ENCODE results near the gene TNRC6A. TPM values are rescaled to one million over a fixed set of nuclear protein-coding genes. Genes with fewer than 3 reads are reported as not detected.

TNRC6A gene
- total RNA-seq = 10 to 100 TPM; 40.4 to 44.0 TPM
- 11.4 TPM for polyA plus RNA-seq

- no peaks in the 10 kb centered on the region for H3K9me3 ChIP-seq (ENCODE audit: low read length)
- no peaks in the 10 kb centered on the region for H3K27me3 ChIP-seq (ENCODE audit: insufficient read depth, low read length, poor library complexity, severe bottlenecking)
- Mint-ChIP-seq H3K4me1 (peaks cover 42 to 60% (median 51%) of the 10 kb centered on the region in 3 donors), H3K27me3 (peaks cover 0 to 6% of the 10 kb centered on the region in 2 donors), H3K36me3 (peaks cover 0 to 37% (median 5%) of the 10 kb centered on the region in 3 donors), H3K27ac (peak within 1 kb of the TSS; percentile 97 to 99 (median 98)), H3K4me3 (peak within 1 kb of the TSS; percentile 93 to 100 (median 98)), H3K9me3 (peaks cover 0 to 3% (median 0%) of the 10 kb centered on the region in 5 donors)
- peak within 1 kb of the TSS; percentile 97 for H3K4me3 ChIP-seq (ENCODE audit: low read length)
- H3K27ac ChIP-seq (ENCODE audit: low read depth, low read length) = peak within 1 kb of the TSS; percentile 95
- DNase-seq = peak; percentile 63 to 83 (median 81)
- ChIA-PET CTCF (interaction anchor here (1.3 kb wide), 1 partner anchor 14 kb away, joined by 3 read pairs; no protein-coding TSS in a partner anchor), POLR2A (interaction anchor here (0.6 to 1.4 kb wide), 6 partner anchors 29 to 1225 kb away, joined by 3 to 6 read pairs (median 4); partner anchors contain the start of gene ARHGAP17)
- no peaks in the 10 kb centered on the region for H3K36me3 ChIP-seq (ENCODE audit: insufficient read depth, low read length)
- peaks cover 37% of the 10 kb centered on the region for H3K4me1 ChIP-seq (ENCODE audit: insufficient read depth, low read length)
Measured at GRCh38 chr16:24729243-24729950, at the start of gene TNRC6A. TNRC6A (plus strand) TSS chr16:24729651; CDS start chr16:24729842, 191 bp downstream.

- no peak overlapping the region for H3K27ac Mint-ChIP-seq
Measured at GRCh38 chr16:24681793-24682192, 47.7 kb upstream of the TNRC6A start.

GRCh38 chr16:24683250-24683649, 46.2 kb upstream of the TNRC6A start:
- H3K4me1 ChIP-seq (ENCODE audit: insufficient read depth, low read length) = no peaks in the 10 kb centered on the region
- CTCF ChIA-PET = no interaction called here
- H3K4me3 Mint-ChIP-seq = no peak overlapping the region

More at GRCh38 chr16:24681793-24682192, 47.7 kb upstream of the TNRC6A start:
- Histone ChIP-seq H3K36me3 (ENCODE audit: insufficient read depth, low read length) (no peaks in the 10 kb centered on the region), H3K27me3 (ENCODE audit: insufficient read depth, low read length, poor library complexity, severe bottlenecking) (no peaks in the 10 kb centered on the region), H3K27ac (ENCODE audit: low read depth, low read length) (no peak overlapping the region), H3K9me3 (ENCODE audit: low read length) (no peaks in the 10 kb centered on the region), H3K4me1 (ENCODE audit: insufficient read depth, low read length) (no peaks in the 10 kb centered on the region), H3K4me3 (ENCODE audit: low read length) (no peak overlapping the region)
- Mint-ChIP-seq H3K36me3 (no peaks in the 10 kb centered on the region), H3K9me3 (no peaks in the 10 kb centered on the region), H3K4me3 (no peak overlapping the region), H3K27me3 (peaks cover 9 to 10% of the 10 kb centered on the region in 2 donors), H3K4me1 (no peaks in the 10 kb centered on the region)
- POLR2A ChIA-PET = no interaction called here
- CTCF ChIA-PET = interaction anchor here (1.6 kb wide), 1 partner anchor 13 kb away, joined by 4 read pairs; no protein-coding TSS in a partner anchor
- no peak for DNase-seq

GRCh38 chr16:24683847-24684493, 45.5 kb upstream of the TNRC6A start:
- POLR2A ChIA-PET = no interaction called here
- H3K4me1 ChIP-seq (ENCODE audit: insufficient read depth, low read length) = no peaks in the 10 kb centered on the region
- peaks cover 3 to 5% of the 10 kb centered on the region in 2 donors for H3K27me3 Mint-ChIP-seq
- H3K27ac Mint-ChIP-seq = no peak overlapping the region
- H3K4me3 Mint-ChIP-seq = no peak overlapping the region
- CTCF ChIA-PET = no interaction called here
- no peaks in the 10 kb centered on the region for H3K4me1 Mint-ChIP-seq
- H3K36me3 ChIP-seq (ENCODE audit: insufficient read depth, low read length) = no peaks in the 10 kb centered on the region
- no peaks in the 10 kb centered on the region for H3K36me3 Mint-ChIP-seq
- no peak for DNase-seq
- H3K4me3 ChIP-seq (ENCODE audit: low read length) = no peak overlapping the region
- H3K27me3 ChIP-seq (ENCODE audit: insufficient read depth, low read length, poor library complexity, severe bottlenecking) = no peaks in the 10 kb centered on the region
- H3K9me3 Mint-ChIP-seq = no peaks in the 10 kb centered on the region
- H3K27ac ChIP-seq (ENCODE audit: low read depth, low read length) = no peak overlapping the region
- no peaks in the 10 kb centered on the region for H3K9me3 ChIP-seq (ENCODE audit: low read length)

More at GRCh38 chr16:24683250-24683649, 46.2 kb upstream of the TNRC6A start:
- POLR2A ChIA-PET = no interaction called here
- Mint-ChIP-seq H3K9me3 (no peaks in the 10 kb centered on the region), H3K36me3 (no peaks in the 10 kb centered on the region), H3K27me3 (peaks cover 3 to 4% of the 10 kb centered on the region in 2 donors), H3K4me1 (no peaks in the 10 kb centered on the region), H3K27ac (no peak overlapping the region)
- Histone ChIP-seq H3K4me3 (ENCODE audit: low read length) (no peak overlapping the region), H3K36me3 (ENCODE audit: insufficient read depth, low read length) (no peaks in the 10 kb centered on the region), H3K27ac (ENCODE audit: low read depth, low read length) (no peak overlapping the region), H3K27me3 (ENCODE audit: insufficient read depth, low read length, poor library complexity, severe bottlenecking) (no peaks in the 10 kb centered on the region), H3K9me3 (ENCODE audit: low read length) (no peaks in the 10 kb centered on the region)
- DNase-seq = no peak

- CTCF ChIA-PET = interaction anchor here (1.1 kb wide), 1 partner anchor 9 kb away, joined by 4 read pairs; no protein-coding TSS in a partner anchor
- H3K27me3 ChIP-seq (ENCODE audit: insufficient read depth, low read length, poor library complexity, severe bottlenecking) = no peaks in the 10 kb centered on the region
- H3K36me3 ChIP-seq (ENCODE audit: insufficient read depth, low read length) = no peaks in the 10 kb centered on the region
- peaks cover 0 to 9% of the 10 kb centered on the region in 2 donors for H3K27me3 Mint-ChIP-seq
- H3K27ac Mint-ChIP-seq = no peak overlapping the region
- no peaks in the 10 kb centered on the region for H3K9me3 ChIP-seq (ENCODE audit: low read length)
- no peaks in the 10 kb centered on the region for H3K4me1 ChIP-seq (ENCODE audit: insufficient read depth, low read length)
- no peak overlapping the region for H3K4me3 Mint-ChIP-seq
- no peaks in the 10 kb centered on the region for H3K9me3 Mint-ChIP-seq
- no peaks in the 10 kb centered on the region for H3K4me1 Mint-ChIP-seq
- H3K27ac ChIP-seq (ENCODE audit: low read depth, low read length) = no peak overlapping the region
- no peak for DNase-seq
- no peak overlapping the region for H3K4me3 ChIP-seq (ENCODE audit: low read length)
- POLR2A ChIA-PET = no interaction called here
- no peaks in the 10 kb centered on the region for H3K36me3 Mint-ChIP-seq
Measured at GRCh38 chr16:24685539-24686432, 43.7 kb upstream of the TNRC6A start.

GRCh38 chr16:24686678-24687077, 42.8 kb upstream of the TNRC6A start:
- Mint-ChIP-seq H3K36me3 (no peaks in the 10 kb centered on the region), H3K9me3 (no peaks in the 10 kb centered on the region), H3K27me3 (peaks cover 0 to 12% of the 10 kb centered on the region in 2 donors), H3K27ac (no peak overlapping the region), H3K4me3 (no peak overlapping the region), H3K4me1 (no peaks in the 10 kb centered on the region)
- H3K4me1 ChIP-seq (ENCODE audit: insufficient read depth, low read length) = no peaks in the 10 kb centered on the region
- H3K36me3 ChIP-seq (ENCODE audit: insufficient read depth, low read length) = no peaks in the 10 kb centered on the region
- POLR2A ChIA-PET = no interaction called here
- no peak for DNase-seq
- no peaks in the 10 kb centered on the region for H3K27me3 ChIP-seq (ENCODE audit: insufficient read depth, low read length, poor library complexity, severe bottlenecking)
- CTCF ChIA-PET = no interaction called here
- H3K4me3 ChIP-seq (ENCODE audit: low read length) = no peak overlapping the region
- H3K9me3 ChIP-seq (ENCODE audit: low read length) = no peaks in the 10 kb centered on the region
- H3K27ac ChIP-seq (ENCODE audit: low read depth, low read length) = no peak overlapping the region

GRCh38 chr16:24688359-24688758, 41.1 kb upstream of the TNRC6A start:
- H3K27me3 Mint-ChIP-seq = peaks cover 0 to 12% of the 10 kb centered on the region in 2 donors
- H3K9me3 Mint-ChIP-seq = no peaks in the 10 kb centered on the region
- H3K27ac ChIP-seq (ENCODE audit: low read depth, low read length) = no peak overlapping the region
- no peak for DNase-seq
- no peak overlapping the region for H3K27ac Mint-ChIP-seq
- no peak overlapping the region for H3K4me3 ChIP-seq (ENCODE audit: low read length)
- H3K36me3 Mint-ChIP-seq = no peaks in the 10 kb centered on the region
- ChIA-PET POLR2A (no interaction called here), CTCF (no interaction called here)
- H3K27me3 ChIP-seq (ENCODE audit: insufficient read depth, low read length, poor library complexity, severe bottlenecking) = no peaks in the 10 kb centered on the region
- no peak overlapping the region for H3K4me3 Mint-ChIP-seq
- H3K9me3 ChIP-seq (ENCODE audit: low read length) = no peaks in the 10 kb centered on the region
- no peaks in the 10 kb centered on the region for H3K36me3 ChIP-seq (ENCODE audit: insufficient read depth, low read length)
- no peaks in the 10 kb centered on the region for H3K4me1 ChIP-seq (ENCODE audit: insufficient read depth, low read length)
- no peaks in the 10 kb centered on the region for H3K4me1 Mint-ChIP-seq

Data from CD8-positive, alpha-beta memory T cell (primary cell).